NCI-H510A (cell line): ENCODE results near the gene APBA3.

Experiments used
- DNase-seq: peaks from one replicate; lab custom pipeline; 2025; lab: John Stamatoyannopoulos, UW

Gene APBA3

GRCh38 chr19:3761382-3762129 is at the start of gene APBA3:
APBA3 (minus strand) TSS chr19:3761692; CDS start chr19:3760264, 1,428 bp downstream.
- DNase-seq, result peak; percentile 76

GRCh38 chr19:3810708-3811355 is 49.3 kb upstream of the APBA3 start:
- DNase-seq, result no peak

GRCh38 chr19:3809881-3810707 is 48.6 kb upstream of the APBA3 start:
- no peak for DNase-seq

GRCh38 chr19:3808420-3809143 is 47.1 kb upstream of the APBA3 start:
- no peak for DNase-seq

GRCh38 chr19:3807574-3808354 is 46.3 kb upstream of the APBA3 start:
- no peak for DNase-seq

- DNase-seq, result no peak
Observed at GRCh38 chr19:3807131-3807480, 45.6 kb upstream of the APBA3 start.

- DNase-seq, result no peak
Observed at GRCh38 chr19:3805859-3806258, 44.4 kb upstream of the APBA3 start.

- no peak for DNase-seq
Observed at GRCh38 chr19:3804429-3804828, 42.9 kb upstream of the APBA3 start.

GRCh38 chr19:3803986-3804385 is 42.5 kb upstream of the APBA3 start:
- no peak for DNase-seq

- no peak for DNase-seq
Observed at GRCh38 chr19:3803114-3803888, 41.8 kb upstream of the APBA3 start.

- DNase-seq, result peak; percentile 65
Observed at GRCh38 chr19:3801412-3802096, 40.1 kb upstream of the APBA3 start.

- DNase-seq, result no peak
Observed at GRCh38 chr19:3800996-3801395, 39.5 kb upstream of the APBA3 start.

GRCh38 chr19:3798137-3798536 is 36.6 kb upstream of the APBA3 start:
- no peak for DNase-seq

- DNase-seq, result no peak
Observed at GRCh38 chr19:3796358-3796757, 34.9 kb upstream of the APBA3 start.

GRCh38 chr19:3793799-3794198 is 32.3 kb upstream of the APBA3 start:
- DNase-seq, result no peak

- DNase-seq, result no peak
Observed at GRCh38 chr19:3792114-3792513, 30.6 kb upstream of the APBA3 start.

- DNase-seq, result no peak
Observed at GRCh38 chr19:3790941-3791340, 29.4 kb upstream of the APBA3 start.

- no peak for DNase-seq
Observed at GRCh38 chr19:3790209-3790734, 28.8 kb upstream of the APBA3 start.

GRCh38 chr19:3788996-3789778 is 27.7 kb upstream of the APBA3 start:
- no peak for DNase-seq
